HT-29 (cell line): ENCODE results near the gene SIDT2. TPM values are rescaled to one million over a fixed set of nuclear protein-coding genes. Genes with fewer than 3 reads are reported as not detected.
"Not testable (repeated sequence)": the region's sequence is repeated elsewhere in the genome, so short reads cannot be mapped to it uniquely, and the experiment has no call there.

Source experiments
- DNase-seq: peaks from one replicate; pipeline ENCODE4 v3.0.0-alpha.2; 2015; ENCODE audit warnings: low spot score
- total RNA-seq: library from RNA; depleted of rRNA; stranded (reverse); fragments of >200 nt; shearing (Covaris generic); gene quantifications from 2 replicates; pipeline ENCODE4 v1.2.3, GENCODE V29; 2014; rRNA removed

SIDT2 gene
- 29.5 and 44.1 TPM in 2 replicates for total RNA-seq

DNA sequence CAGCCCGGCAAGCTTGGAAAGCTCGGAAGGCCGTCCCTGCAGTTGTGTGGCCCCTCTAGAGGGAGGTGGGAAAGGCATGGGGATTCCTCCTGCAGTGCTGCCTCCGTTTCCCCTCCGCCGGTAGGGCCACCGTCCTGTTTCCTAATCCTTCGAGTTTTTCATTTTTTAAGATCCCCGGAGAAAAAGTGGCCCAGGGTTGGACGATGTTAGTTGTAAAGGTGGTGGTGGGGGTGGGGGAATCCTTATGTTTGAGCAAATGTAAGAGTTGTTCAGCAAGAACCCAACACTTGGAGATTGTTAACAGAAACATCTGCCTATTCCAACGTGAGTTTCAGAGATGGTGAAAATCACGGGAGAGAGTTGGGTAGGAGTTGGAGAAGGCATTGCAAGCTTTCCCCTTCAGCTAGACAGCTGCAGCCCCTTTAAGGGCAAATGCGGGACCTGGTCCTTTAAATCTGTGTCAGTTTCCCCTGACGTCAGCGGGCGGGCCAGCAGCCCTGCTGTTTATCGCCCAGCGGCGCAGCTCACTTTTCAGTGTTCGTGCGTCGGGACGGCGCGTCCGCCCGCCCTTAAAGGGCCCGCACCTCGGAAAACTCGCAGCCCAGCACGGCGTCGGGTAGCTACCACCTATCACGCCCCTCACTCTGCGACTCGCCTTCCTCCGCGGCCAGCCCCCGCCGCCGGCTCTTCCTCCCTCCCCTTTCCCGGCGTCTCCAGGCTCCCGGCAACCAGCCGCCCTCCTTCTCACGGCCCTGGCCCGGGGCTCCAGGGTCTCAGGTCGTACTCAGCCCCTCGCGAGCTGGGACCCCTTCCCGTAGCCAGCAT, at the start of gene SIDT2:
Gene SIDT2, plus strand, starts transcription at position 534 of the 825 bp plus-strand sequence. CDS start 521 bp downstream, outside the sequence.
- DNase-seq: peak; percentile 94

DNA sequence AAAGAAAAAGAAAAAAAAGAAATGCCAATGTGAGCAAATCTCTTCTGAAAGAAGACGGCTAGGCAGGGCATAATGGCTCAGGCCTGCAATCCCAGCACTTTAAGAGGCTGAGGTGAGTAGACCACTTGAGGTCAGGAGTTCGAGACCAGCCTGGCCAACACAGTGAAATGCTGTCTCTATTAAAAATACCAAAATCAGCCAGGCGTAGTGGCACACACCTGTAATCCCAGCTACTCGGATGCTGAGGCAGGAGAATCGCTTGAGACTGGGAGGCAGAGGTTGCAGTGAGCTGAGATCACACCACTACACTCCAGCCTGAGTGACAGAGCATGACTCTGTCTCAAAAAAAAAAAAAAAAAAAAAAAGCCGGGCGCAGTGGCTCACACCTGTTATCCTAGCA, 48.1 kb upstream of the SIDT2 start:
- DNase-seq: not testable (repeated sequence)

DNA sequence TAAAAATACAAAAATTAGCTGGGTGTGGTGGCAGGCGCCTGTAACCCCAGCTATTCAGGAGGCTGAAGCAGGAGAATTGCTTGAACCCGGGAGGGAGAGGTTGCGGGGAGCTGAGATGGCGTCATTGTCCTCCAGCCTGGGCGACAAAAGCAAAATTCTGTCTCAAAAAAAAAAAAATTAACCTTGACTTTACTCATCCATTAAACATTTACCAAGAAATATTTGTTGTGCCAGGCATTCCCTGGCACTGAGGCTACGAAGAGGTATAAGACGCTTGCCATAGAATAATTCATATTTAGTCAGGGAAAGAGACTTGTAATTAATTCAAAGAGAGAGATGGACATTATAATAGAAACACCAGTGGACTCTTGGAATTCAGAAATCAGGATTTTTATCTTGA, 47.7 kb upstream of the SIDT2 start:
- DNase-seq: no peak

DNA sequence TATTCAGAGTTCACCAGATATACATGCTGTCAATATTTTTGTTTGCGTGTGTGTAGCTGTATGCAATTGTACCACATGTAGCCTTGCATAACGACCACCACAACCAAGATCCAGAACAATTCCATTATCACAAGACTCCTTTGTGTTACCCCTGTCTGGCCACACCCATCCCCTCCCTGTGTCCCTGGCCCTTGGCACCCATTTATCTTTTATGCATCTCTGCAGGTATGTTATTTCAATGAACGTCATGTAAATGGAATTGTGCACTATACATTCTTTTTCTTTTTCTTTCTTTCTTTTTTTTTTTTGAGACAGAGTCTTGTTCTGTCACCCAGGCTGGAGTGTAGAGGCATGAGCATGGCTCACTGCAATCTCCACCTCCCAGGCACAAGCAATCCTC, 44.1 kb upstream of the SIDT2 start:
- no peak for DNase-seq

DNA sequence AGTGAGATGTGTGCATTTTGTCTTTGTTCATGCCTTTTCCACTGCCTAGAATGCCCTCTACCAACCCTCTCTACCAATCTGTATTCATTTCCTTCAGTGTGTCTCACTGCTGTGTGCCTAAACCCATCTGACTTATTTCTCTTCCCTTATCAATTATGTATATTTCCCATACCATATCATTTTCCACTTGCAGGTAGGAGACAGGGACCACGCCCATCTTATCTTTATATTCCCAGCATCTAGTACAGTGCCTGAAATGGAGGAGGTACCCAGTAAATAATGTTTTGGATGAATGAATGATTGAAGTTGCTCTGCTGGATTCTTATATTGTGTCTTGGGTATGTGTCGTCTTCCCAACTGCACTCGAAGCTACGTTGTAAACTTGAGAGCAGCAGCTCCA, 43.6 kb upstream of the SIDT2 start:
- not testable (repeated sequence) for DNase-seq

DNA sequence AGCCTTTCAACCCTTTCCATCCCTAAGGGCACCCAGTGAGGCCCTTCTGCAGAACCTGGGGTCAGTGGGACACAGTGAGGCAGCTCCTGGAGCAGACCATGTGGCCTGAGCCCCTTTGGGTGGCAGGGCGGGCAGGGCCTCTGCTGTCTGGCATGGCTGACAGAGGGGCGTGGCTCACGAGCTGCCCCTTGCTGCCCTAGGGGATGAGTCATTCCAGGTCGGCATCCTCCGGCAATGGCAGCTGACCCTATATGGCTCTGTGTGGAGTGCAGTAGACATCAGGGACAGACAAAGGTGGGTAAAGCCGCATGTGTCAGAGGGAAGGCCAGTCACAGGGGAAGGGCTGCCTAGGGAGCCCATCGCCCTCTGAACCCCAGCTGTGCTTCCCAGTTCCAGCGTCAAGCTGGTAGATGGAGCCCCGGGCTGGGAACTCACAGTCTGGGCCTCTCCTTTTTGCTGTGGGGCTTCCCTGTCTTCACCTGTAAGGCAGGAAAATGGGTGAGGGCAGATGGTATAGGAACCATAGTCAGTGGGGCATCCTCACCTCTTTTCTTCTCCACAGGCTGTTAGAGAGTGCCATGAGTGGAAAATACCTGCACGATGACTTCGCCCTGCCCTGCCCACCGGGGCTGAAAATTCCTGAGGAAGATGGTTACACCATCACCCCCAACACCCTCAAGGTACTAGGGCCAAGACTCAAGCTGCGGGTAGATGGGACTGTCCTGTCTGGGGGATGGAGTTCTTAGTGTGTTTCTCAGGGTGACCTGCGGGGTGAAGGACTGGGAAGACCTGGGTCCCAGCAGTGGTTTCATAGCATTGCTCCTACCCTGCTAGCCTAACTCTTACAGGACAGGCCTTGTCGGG, 41.1 kb upstream of the SIDT2 start:
- not testable (repeated sequence) for DNase-seq

DNA sequence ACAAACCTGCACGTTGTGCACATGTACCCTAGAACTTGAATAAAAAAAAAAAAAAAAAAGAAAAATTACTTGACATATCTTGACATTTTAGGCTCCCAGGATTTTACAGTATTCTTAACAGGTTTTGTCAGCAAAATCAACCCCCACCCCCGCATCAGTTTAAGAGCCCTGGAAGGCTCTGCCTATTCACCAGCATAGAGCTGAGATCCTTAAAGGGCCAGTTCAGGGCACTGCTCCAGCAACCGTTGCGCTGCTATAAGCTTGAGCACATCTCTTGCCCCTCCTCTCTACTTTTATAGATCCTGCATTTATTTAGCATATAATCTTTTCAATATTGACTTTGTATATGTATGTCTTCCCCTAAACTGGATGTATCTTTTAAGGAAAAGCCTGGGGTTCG, 35.2 kb upstream of the SIDT2 start:
- DNase-seq: peak; percentile 67

DNA sequence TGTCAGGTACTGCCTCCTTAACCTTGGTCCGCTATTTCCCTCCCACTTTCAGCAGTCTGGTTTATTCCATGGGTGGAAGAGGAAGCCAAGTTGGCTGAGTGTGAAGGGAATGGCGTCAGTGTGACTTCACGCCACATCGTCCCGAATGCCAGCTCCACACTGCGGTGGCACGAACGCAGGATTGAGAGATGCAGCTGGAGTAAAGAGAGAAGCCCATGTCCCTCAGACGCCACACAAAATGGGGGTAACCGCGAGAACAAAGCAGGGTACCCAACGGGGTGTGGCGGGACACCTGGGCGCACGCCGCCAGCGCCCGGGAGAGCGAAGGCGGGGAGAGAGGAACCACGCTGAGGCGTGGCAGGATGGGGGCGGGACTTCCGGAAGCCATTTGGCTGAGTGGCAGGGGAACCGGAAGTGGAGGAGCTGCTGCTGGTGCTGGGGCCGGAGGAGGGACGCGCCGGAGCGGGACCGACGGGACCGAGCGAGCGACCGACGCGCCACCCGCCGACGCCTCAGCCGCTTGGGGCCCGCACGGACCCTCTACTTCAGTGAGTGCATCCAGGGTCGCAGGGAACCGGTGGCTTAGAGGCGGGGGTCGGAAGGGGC, 34.6 kb upstream of the SIDT2 start, which contains the start of gene PAFAH1B2:
Gene PAFAH1B2, plus strand, starts transcription at position 417 of the 606 bp plus-strand sequence. CDS start 8,161 bp downstream, outside the sequence.
- DNase-seq: peak; percentile 98

DNA sequence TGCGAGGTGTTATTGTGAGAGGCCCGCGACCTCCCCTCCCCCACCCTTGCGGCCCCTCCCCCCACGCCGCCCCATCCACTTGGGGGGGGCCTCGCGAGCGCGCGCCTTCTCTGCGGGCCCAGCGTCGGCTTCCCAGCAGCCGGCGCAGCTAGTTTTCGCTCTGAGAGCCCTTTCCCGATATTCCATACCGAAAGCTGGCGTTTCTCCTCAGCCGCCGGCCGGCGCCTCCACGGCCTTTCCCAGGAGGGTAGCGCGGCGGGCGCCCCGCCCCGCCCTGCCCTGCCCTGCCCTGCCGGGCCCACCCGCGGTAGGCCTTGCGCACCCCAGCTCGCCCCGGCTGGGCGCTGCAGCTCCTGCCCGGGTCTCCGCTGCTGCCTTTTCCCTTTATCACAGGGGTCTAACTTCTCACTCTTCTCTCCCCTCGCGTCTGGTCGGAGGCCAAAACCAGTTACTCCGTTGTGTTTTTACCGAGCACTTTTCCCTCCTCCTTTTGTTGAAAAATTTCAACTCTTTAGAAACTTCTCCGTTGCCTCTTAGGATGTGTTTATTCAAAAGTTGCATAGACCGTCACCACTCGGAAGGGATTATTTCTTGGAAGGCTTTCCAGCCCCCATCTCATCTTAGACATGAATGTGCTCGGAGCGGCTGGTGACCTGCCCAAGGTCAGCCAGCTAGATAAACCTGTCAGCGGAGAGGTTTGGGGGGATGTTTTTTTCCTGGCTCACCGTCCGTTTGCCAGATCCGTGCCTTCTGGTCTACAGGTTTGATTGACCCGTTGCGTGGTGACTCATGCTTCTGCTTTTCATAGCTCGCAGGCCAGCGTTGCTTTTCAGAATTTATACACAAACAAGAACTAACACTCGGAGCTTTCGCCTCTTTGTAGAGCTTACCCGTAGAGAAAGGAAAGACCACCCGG, 33.8 kb upstream of the SIDT2 start:
- peak; percentile 78 for DNase-seq

DNA sequence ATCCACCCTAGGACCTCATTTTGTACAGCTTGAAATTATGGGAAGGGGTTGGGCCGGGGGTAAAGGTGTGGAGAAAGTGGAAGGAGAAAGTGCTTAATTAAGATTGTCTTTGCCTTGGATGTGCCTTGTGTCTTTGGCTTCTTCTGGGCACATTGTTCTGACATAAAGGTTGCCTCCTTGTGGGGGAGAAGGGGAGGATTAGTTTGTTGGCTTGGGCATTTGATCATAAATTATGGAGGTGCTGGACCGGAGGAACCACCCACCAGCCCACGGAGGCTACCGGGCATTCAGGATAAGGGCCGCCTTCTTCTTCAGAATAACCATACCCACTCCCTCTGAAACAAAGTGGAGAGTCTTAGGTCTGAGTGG, 33.2 kb upstream of the SIDT2 start:
- DNase-seq: peak; percentile 74

DNA sequence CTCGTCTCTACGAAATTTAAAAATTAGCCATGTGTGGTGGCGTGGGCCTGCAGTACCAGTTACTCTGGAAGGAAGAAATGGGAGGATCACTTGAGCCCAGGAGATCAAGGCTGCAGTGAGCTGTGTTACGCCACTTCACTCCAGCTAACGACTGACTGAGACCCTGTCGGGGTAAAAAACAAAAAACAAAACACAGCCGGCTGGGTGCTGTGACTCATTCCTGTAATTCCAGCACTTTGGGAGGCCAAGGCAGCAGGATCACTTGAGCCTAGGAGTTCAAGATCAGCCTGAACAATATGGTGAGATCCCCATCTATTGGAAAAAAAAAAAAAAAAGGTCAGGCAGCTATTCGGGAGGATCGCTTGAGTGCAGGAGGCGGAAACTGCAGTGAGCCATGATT, 32.0 kb upstream of the SIDT2 start:
- no peak for DNase-seq

DNA sequence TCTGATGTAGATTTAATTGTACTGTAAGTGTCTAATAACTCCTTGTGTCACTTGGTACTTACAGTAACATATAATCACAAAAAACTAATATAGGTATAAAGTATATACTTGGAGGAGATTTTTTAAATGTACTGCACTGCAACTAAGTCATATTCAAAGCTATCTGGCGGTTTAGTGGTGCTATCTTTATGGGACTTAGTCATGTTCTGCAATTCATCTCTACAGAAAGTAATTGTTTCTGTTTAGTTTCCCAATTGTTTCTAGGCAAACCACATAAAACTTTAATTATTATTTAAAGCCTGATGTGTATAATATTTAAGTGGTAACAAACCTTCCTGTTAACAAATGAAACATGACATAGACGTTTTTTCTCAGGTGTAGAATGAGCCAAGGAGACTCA, 26.5 kb upstream of the SIDT2 start:
- DNase-seq: no peak

DNA sequence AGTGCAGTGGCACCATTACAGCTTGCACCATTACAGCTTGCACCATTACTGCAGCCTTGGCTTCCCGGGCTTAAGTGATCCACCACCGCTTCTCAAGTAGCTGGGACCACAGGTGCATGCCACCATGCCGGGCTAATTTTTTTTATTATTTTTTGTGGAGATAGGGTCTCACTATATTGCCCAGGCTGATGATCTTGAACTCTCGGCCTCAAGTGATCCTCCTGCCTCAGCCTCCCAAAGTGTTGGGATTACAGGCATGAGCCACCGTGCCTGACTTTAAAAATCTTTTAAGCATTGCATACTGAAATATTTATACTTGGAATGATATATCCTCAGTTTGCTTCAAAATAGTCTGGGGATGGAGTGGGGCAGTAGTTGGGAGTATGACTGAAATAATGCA, 24.1 kb upstream of the SIDT2 start:
- no peak for DNase-seq

DNA sequence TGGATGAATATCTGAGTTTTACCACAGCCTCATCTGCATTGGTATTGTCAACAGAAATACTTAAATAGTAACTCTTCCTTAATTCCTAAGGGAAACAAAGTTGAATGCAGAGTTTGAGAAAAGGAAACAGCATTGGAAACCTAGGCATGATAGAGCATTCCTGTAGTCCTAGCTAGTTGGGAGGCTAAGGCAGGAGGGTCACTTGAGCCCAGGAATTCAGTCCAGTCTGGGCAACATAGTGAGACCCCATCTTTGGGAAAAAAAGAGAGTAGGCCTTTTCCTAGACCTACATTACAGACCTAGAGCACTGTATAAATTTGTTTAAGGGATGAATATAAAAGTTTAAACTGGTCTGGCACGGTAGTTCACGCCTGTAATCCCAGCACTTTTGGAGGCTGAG, 21.0 kb upstream of the SIDT2 start:
- DNase-seq: no peak

DNA sequence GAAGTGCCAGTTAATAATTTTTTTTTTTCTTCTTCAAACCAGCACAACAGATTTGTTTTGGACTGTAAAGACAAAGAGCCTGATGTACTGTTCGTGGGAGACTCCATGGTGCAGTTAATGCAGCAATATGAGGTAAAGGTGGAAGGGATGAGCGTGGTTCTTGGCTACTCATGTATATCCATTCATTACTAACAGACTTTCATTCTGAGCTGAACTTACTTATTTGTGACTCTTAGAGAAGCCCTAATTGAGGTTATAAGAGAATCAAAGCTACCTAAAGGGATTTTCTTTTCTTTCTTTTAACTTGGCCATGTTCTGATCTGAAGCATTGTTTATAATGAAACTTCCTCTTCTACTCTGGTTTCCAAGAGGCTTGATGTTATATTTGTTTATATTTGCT, 18.7 kb upstream of the SIDT2 start:
- DNase-seq: no peak

DNA sequence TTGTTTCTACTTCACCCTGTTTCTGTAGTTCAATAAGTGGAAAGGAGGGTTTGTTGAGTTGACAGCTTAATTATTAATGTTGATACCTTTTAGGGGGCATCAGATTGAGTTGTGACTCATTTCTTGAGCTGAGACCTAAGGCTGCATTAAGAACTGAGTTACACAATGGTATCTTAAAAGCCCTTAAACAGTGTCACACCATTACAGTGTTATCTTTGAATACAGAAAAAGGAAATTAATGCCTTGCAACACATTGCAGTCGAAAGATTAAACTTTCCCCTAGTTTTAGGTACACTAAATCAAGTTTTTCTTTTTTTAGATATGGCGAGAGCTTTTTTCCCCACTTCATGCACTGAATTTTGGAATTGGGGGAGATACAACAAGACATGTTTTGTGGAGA, 17.7 kb upstream of the SIDT2 start:
- no peak for DNase-seq

DNA sequence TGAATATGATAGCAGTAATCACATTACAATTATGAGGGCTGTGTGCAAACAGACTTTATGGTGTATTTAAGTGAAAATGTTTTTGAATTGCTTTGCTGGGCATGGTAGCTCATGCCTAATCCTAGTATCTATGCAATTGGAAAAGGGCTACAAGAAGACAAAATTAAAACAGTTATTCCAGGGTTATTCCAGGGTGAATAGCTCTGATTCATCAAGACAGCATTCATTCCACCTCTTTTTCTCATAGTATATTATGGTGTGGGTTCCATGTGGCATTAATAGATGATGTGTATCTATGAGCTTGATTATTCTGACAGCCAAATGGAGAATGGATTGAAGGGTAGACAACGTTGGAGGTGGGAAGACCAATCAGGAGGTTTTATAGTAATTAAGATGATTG, 12.1 kb upstream of the SIDT2 start:
- DNase-seq: no peak

DNA sequence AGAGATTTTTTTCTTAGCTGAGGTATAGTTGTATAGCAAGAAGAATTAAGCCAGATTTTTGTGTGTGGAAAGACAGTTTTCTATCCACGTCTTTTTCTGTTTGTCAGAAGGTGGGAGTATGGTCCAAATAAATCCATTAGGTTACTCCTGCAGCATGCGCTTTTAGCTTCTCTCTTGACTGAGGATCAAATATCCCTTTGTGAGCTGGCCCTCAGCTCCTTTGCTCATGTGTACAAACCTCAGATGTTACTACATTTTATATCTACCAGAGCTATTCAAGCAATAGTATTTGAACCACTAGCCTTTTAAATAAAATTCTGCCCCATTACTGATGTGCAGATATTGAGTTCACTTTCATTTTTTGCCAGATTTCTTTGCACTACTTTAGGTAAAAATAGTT, 8.8 kb upstream of the SIDT2 start:
- DNase-seq: no peak

DNA sequence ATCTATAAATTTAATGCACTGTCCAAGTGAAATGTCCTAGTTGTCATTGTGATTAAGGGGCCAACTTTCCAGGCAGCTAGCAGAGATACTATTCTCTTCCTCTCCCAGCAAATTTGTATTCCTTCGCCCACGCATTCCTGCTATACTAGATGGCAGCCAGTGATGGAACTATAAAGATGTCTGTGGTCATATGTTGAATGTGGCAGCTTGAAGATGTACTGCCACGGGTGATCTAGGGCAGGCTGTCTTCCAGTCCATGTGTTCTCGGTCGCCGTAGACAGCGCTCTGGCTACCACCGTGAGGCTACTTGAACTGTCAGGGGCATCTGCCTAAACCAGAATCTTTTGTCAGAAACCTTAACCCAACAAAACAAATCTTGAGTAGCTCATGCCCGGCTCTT, 8.3 kb upstream of the SIDT2 start:
- DNase-seq: no peak

DNA sequence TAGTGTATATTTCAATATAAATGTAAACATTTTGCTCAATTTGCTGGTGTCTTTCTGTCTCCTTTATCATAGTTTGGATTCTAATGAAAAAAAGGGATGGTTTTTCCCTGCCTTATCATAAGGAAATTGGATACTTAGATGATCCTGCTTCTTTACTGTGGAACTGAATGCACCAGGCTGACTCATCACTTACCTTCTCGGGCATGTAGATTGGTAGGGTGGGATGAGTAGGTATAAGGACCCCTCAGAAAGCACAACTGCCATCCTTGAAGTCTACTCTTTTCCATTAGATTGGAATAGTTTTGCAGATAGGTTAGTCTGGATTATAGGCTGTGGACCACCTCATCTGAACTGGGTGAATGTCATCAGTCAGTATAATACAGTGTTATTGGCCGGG, 7.5 kb upstream of the SIDT2 start:
- no peak for DNase-seq

DNA sequence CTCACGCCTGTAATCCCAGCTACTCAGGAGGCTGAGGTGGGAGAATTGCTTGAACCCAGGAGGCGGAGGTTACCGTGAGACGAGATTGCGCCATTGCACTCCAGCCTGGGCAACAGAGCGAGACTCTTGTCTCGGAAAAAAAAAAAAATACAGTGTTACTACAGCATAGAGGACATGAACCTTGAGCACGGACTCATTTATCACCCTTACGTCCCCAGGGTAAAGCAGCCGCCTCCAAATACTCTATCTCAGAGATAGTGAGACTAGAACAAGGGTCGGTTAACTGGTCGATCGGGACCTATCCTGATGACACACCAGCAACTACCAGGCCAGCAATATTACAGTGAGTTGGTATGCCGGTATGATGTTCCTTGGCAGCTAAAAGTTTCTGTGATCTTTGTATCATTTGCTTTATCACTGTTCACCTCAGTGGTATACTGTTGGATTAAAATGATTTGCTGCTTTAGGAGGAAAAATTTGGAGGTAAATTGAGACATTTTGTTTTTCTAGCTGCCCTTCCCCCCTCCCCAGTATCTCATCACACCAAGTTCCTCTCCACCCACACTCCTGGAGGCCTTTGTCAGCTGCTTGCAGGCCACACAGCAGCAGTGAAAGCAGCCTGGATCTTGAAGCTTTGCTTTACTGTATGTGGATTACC, 7.0 kb upstream of the SIDT2 start:
- no peak for DNase-seq
